ENCODE data around the gene SLC27A6.

DNA sequence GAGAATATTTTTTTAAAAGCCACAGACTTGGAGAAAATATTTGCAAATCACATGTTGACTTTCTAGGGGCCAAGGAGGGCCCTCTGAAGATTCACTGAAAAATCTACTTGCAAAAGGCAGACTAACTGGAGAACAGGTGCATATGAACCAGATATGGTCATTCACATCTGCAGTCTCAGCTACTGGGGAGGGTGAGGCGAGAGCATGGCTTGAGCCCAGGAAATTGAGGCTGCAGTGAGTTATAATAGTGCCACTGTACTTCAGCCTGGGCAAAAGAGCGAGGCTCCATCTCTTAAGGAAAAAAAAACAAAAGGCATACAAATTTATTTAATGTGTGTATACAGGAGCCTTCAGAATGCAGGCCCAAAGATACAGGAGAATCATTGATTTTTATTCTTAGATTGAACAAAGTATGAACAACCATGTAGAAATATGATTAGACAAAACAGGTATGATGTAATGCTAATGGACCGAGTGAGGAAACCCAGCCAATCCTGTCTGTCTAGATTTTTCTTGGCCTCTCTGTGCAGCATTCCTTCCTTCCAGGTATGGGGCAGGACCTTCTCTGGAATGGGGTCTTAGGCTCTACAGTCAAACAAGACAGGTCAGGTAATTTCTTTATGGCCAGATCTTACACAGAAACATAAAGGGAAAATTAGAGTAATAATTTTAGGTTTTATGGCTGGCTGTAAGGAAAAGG, 15.3 kb upstream of the SLC27A6 start:
- TF ChIP-seq CTCF (conservative IDR thresholded peaks at IDR 0.05; ENCODE audit: low read depth, low read length): no peak
- no peak for TF ChIP-seq EZH2 (IDR thresholded peaks at IDR 0.05; ENCODE audit: low read length, unreplicated experiment)
- TF ChIP-seq EZH2phosphoT487 (IDR thresholded peaks at IDR 0.05; ENCODE audit: borderline replicate concordance, low read length): no peak
